A549 (cell line): Measurements from ENCODE around the gene CGB3. TPM values are rescaled to one million over a fixed set of nuclear protein-coding genes. Genes with fewer than 3 reads are reported as not detected.
A peak's percentile ranks its signal among the peaks of the same experiment; 100 is the strongest.

Experiments used
- ATAC-seq, 2 experiments: fragments of 200-7000 bp in 1 of 2; fragments of >200 bp in 1 of 2; cut with Nextera tagmentation in 1 of 2; cut with Tn5 transposase in 1 of 2; 3 replicates each; pipeline versions ENCODE4 v1.8.0 to v1.9.1; 2018 to 2020; ENCODE audit warnings: mild to moderate bottlenecking in 1 of 2, moderate library complexity in 1 of 2
- CTCF ChIA-PET: fragments of 300-600 bp; sonication (Branson Sonifier 250); formaldehyde crosslinking; extraction: SDS; loops from one replicate; lab custom pipeline; 2021; ENCODE audit warnings: antibody characterized with exemption, inconsistent platforms; lab: Yijun Ruan, JAX
- POLR2A ChIA-PET: fragments of 350-600 bp; formaldehyde crosslinking; extraction: SDS; loops from one replicate; lab custom pipeline; 2021; ENCODE audit warnings: antibody characterized with exemption, inconsistent platforms; lab: Yijun Ruan, JAX
- DNase-seq, 2 experiments: peaks; one replicate each; pipeline versions ENCODE4 v3.0.0 to v3.0.0-alpha.2; 2011 to 2016; ENCODE audit warnings: low read depth in 1 of 2, low spot score in 1 of 2
- FAIRE-seq: peaks from 2 replicates; lab custom pipeline; 2011; peaks lifted over from hg19 to GRCh38; lab: Jason Lieb, UNC
- H3K27ac ChIP-seq, 2 experiments: fragments of >200 bp; sonication (Bioruptor Twin); formaldehyde crosslinking; 3 replicates each; pipeline ENCODE4 v1.5.1; 2016 to 2017
- H3K4me1 ChIP-seq: fragments of >200 bp; sonication (Bioruptor Twin); formaldehyde crosslinking; 3 replicates; pipeline ENCODE4 v1.6.1; 2016
- H3K4me2 ChIP-seq: fragments of >200 bp; sonication (Bioruptor Twin); formaldehyde crosslinking; 3 replicates; pipeline ENCODE4 v1.6.1; 2016
- H3K4me3 ChIP-seq: fragments of >200 bp; sonication (Bioruptor Twin); formaldehyde crosslinking; 3 replicates; pipeline ENCODE4 v1.5.1; 2016
- H3K9me3 ChIP-seq: fragments of >200 bp; sonication (Bioruptor Twin); formaldehyde crosslinking; 3 replicates; pipeline ENCODE4 v1.6.1; 2016
- ATOH8 ChIP-seq: fragments of 250-450 bp; sonication (Bioruptor Pico); IDR thresholded peaks from 2 replicates; pipeline ENCODE4 v1.5.0; 2020; ENCODE audit warnings: low read depth, mild to moderate bottlenecking, moderate library complexity
- BHLHE40 ChIP-seq: IDR thresholded peaks from 2 replicates; pipeline ENCODE4 v1.6.1; 2012; ENCODE audit warnings: low read depth, low read length, inconsistent platforms
- CBX8 ChIP-seq: fragments of 200-600 bp; sonication (generic); IDR thresholded peaks from 2 replicates; pipeline ENCODE4 v1.6.1; 2016
- CHD2 ChIP-seq: fragments of 150-350 bp; IDR thresholded peaks from 2 replicates; pipeline ENCODE4 v1.6.1; 2014; ENCODE audit warnings: low read length; ENCODE audit not compliant: partially characterized antibody
- CHD4 ChIP-seq: fragments of 200-600 bp; sonication (generic); IDR thresholded peaks from 2 replicates; pipeline ENCODE4 v1.6.1; 2016; ENCODE audit warnings: antibody characterized with exemption, mild to moderate bottlenecking, borderline replicate concordance
- CTCF ChIP-seq: fragments of >200 bp; sonication (Bioruptor Twin); formaldehyde crosslinking; IDR thresholded peaks from 3 replicates; pipeline ENCODE4 v1.5.1; 2016
- EHF ChIP-seq: fragments of 250-450 bp; sonication (Bioruptor Pico); IDR thresholded peaks from 2 replicates; pipeline ENCODE4 v1.5.0; 2020; ENCODE audit warnings: mild to moderate bottlenecking
- EHMT2 ChIP-seq: fragments of 200-600 bp; sonication (generic); IDR thresholded peaks from 2 replicates; pipeline ENCODE4 v1.6.1; 2016; ENCODE audit warnings: antibody characterized with exemption, low read depth, mild to moderate bottlenecking, moderate library complexity
- ELK1 ChIP-seq: fragments of 150-350 bp; IDR thresholded peaks from 2 replicates; pipeline ENCODE4 v1.6.1; 2014; ENCODE audit warnings: low read depth, mild to moderate bottlenecking, low read length
- GATA3 ChIP-seq: IDR thresholded peaks from 2 replicates; pipeline ENCODE4 v1.6.1; 2012; ENCODE audit warnings: borderline replicate concordance
- HES2 ChIP-seq: fragments of >200 bp; sonication (Bioruptor Twin); formaldehyde crosslinking; IDR thresholded peaks from 2 replicates; pipeline ENCODE4 v1.6.1; 2016
- HEYL ChIP-seq: fragments of 250-450 bp; sonication (Bioruptor Pico); IDR thresholded peaks from 2 replicates; pipeline ENCODE4 v1.8.0; 2021; ENCODE audit warnings: mild to moderate bottlenecking, moderate library complexity
- HOXB5 ChIP-seq: fragments of 250-450 bp; sonication (Bioruptor Pico); IDR thresholded peaks from 2 replicates; pipeline ENCODE4 v1.5.0; 2020; ENCODE audit warnings: mild to moderate bottlenecking, moderate library complexity
- JUNB ChIP-seq: fragments of >200 bp; sonication (Bioruptor Twin); formaldehyde crosslinking; IDR thresholded peaks from 2 replicates; pipeline ENCODE4 v1.6.1; 2016
- KDM1A ChIP-seq: fragments of 200-600 bp; sonication (generic); IDR thresholded peaks from 2 replicates; pipeline ENCODE4 v1.6.1; 2016; ENCODE audit warnings: low read depth, mild to moderate bottlenecking
- KDM5A ChIP-seq: fragments of 200-600 bp; sonication (generic); IDR thresholded peaks from 2 replicates; pipeline ENCODE4 v1.6.1; 2016; ENCODE audit warnings: antibody characterized with exemption, mild to moderate bottlenecking
- MAFK ChIP-seq: fragments of 450-650 bp; IDR thresholded peaks from 2 replicates; pipeline ENCODE4 v1.6.1; 2014; ENCODE audit not compliant: partially characterized antibody
- NFE2L2 ChIP-seq: fragments of 150-350 bp; conservative IDR thresholded peaks from 2 replicates; pipeline ENCODE4 v1.6.1; 2014; ENCODE audit warnings: low read length
- NPAS2 ChIP-seq: fragments of 250-450 bp; sonication (Bioruptor Pico); IDR thresholded peaks from 2 replicates; pipeline ENCODE4 v1.8.0; 2022; ENCODE audit warnings: mild to moderate bottlenecking, moderate library complexity, borderline replicate concordance
- NR3C1 ChIP-seq: fragments of >200 bp; sonication (Bioruptor Twin); formaldehyde crosslinking; IDR thresholded peaks from 3 replicates; pipeline ENCODE4 v1.6.1; 2017
- PHF8 ChIP-seq: fragments of 200-600 bp; sonication (generic); IDR thresholded peaks from 2 replicates; pipeline ENCODE4 v1.6.1; 2016; ENCODE audit warnings: low read depth, mild to moderate bottlenecking, antibody characterized with exemption, moderate library complexity, borderline replicate concordance
- POLR2A ChIP-seq: IDR thresholded peaks from 2 replicates; pipeline ENCODE4 v1.6.1; 2012; ENCODE audit warnings: mild to moderate bottlenecking, low read length
- RAD21 ChIP-seq, 2 experiments: fragments of >200 bp in 1 of 2; sonication (Bioruptor Twin) in 1 of 2; formaldehyde crosslinking in 1 of 2; IDR thresholded peaks in 1 of 2; conservative IDR thresholded peaks in 1 of 2; 2 replicates in 1 of 2; 3 replicates in 1 of 2; pipeline ENCODE4 v1.6.1; 2012 to 2018; ENCODE audit warnings: inconsistent platforms in 1 of 2
- RARB ChIP-seq: fragments of 250-450 bp; sonication (Bioruptor Pico); IDR thresholded peaks from 2 replicates; pipeline ENCODE4 v1.8.0; 2021; ENCODE audit warnings: mild to moderate bottlenecking, moderate library complexity
- RCOR1 ChIP-seq: fragments of 150-350 bp; IDR thresholded peaks from 2 replicates; pipeline ENCODE4 v1.6.1; 2014; ENCODE audit warnings: antibody characterized with exemption, low read length, low read depth
- RFX5 ChIP-seq: fragments of 450-650 bp; IDR thresholded peaks from 2 replicates; pipeline ENCODE4 v1.7.1; 2014; ENCODE audit warnings: antibody characterized with exemption, mild to moderate bottlenecking, moderate library complexity
- SMC3 ChIP-seq: fragments of >200 bp; sonication (Bioruptor Twin); formaldehyde crosslinking; IDR thresholded peaks from 3 replicates; pipeline ENCODE4 v1.6.1; 2018; ENCODE audit warnings: inconsistent platforms
- SREBF2 ChIP-seq: fragments of 450-650 bp; IDR thresholded peaks from 2 replicates; pipeline ENCODE4 v1.6.1; 2014; ENCODE audit warnings: mild to moderate bottlenecking, moderate library complexity
- TFCP2L1 ChIP-seq: fragments of 250-450 bp; sonication (Bioruptor Pico); IDR thresholded peaks from 2 replicates; pipeline ENCODE4 v1.5.0; 2021; ENCODE audit warnings: mild to moderate bottlenecking
- TP53 ChIP-seq: fragments of 250-450 bp; sonication (Bioruptor Pico); IDR thresholded peaks from 2 replicates; pipeline ENCODE4 v1.5.0; 2021; ENCODE audit warnings: mild to moderate bottlenecking, moderate library complexity
- ZFP36 ChIP-seq: fragments of 450-650 bp; IDR thresholded peaks from 2 replicates; pipeline ENCODE4 v1.6.1; 2014; ENCODE audit warnings: borderline replicate concordance; ENCODE audit not compliant: partially characterized antibody
- WGBS: methylation state at CpG from one replicate; pipeline ENCODE4 v1.1.6; 2017; ENCODE audit errors: missing lambda C conversion rate; 5-methylcytosine and 5-hydroxymethylcytosine counted together
- polyA plus RNA-seq, 4 experiments: library from polyadenylated mRNA; depleted of rRNA in 3 of 4; stranded (reverse); fragments of >200 nt; fragmentation: RNase III in 1 of 4; extraction: RNeasy Plus Mini Kit Qiagen cat#74134 plus additional on column Dnase treatment in 1 of 4; gene quantifications; 2 replicates in 3 of 4; 3 replicates in 1 of 4; pipeline ENCODE4 v1.2.3, GENCODE V29; 2011 to 2017
- TF ChIP-seq, protein P1 (sequence below): fragments of >200 bp; sonication (Bioruptor Twin); formaldehyde crosslinking; IDR thresholded peaks from 3 replicates; pipeline ENCODE4 v1.6.1; 2016
- TF ChIP-seq, protein P2 (sequence below): fragments of 200-600 bp; sonication (generic); IDR thresholded peaks from 2 replicates; pipeline ENCODE4 v1.6.1; 2016; ENCODE audit warnings: antibody characterized with exemption, mild to moderate bottlenecking, moderate library complexity

Gene CGB3
- polyA plus RNA-seq, 2 of the 4 experiments (the other 2 are of a cell fraction) = 0.13 TPM; not detected in 1

GRCh38 chr19:49056101-49056901 is 32.2 kb upstream of the CGB3 start:
- Histone ChIP-seq H3K27ac (peak overlapping the region; percentile 64 to 87), H3K4me3 (peak overlapping the region; percentile 54), H3K4me1 (peaks cover 11% of the 10 kb centered on the region), H3K9me3 (no peaks in the 10 kb centered on the region), H3K4me2 (peak overlapping the region; percentile 85)
- DNase-seq = peak; percentile 64 to 92
- 16% methylated on average over 29 of the region's 63 CpGs for WGBS
- POLR2A ChIA-PET = interaction anchor here (0.5 to 1.8 kb wide), 6 partner anchors 9 to 283 kb away, joined by 3 to 5 read pairs (median 4); partner anchors contain the start of genes GYS1 and RUVBL2
- peak; percentile 36 for FAIRE-seq
- CTCF ChIA-PET = interaction anchor here (0.6 to 7.3 kb wide), 22 partner anchors 9 to 269 kb away, joined by 3 to 96 read pairs (median 6); partner anchors contain the start of genes GYS1, KCNA7, NTF4 and RUVBL2
- peak; percentile 88 to 92 for ATAC-seq
- TF ChIP-seq CBX8 = no peak
- TF ChIP-seq ZFP36 = no peak
- no peak for TF ChIP-seq EHF (CRISPR knock-in tag)
- TF ChIP-seq GATA3 = peak; percentile 18; the same call in 1 of the 2 replicates
- TF ChIP-seq, protein P1, sequence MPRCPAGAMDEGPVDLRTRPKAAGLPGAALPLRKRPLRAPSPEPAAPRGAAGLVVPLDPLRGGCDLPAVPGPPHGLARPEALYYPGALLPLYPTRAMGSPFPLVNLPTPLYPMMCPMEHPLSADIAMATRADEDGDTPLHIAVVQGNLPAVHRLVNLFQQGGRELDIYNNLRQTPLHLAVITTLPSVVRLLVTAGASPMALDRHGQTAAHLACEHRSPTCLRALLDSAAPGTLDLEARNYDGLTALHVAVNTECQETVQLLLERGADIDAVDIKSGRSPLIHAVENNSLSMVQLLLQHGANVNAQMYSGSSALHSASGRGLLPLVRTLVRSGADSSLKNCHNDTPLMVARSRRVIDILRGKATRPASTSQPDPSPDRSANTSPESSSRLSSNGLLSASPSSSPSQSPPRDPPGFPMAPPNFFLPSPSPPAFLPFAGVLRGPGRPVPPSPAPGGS = no peak
- no peak for TF ChIP-seq ELK1
- no peak for TF ChIP-seq HEYL (CRISPR knock-in tag)
- no peak for TF ChIP-seq CHD4
- TF ChIP-seq TP53 (CRISPR knock-in tag) = no peak
- no peak for TF ChIP-seq KDM5A
- TF ChIP-seq, protein P2, sequence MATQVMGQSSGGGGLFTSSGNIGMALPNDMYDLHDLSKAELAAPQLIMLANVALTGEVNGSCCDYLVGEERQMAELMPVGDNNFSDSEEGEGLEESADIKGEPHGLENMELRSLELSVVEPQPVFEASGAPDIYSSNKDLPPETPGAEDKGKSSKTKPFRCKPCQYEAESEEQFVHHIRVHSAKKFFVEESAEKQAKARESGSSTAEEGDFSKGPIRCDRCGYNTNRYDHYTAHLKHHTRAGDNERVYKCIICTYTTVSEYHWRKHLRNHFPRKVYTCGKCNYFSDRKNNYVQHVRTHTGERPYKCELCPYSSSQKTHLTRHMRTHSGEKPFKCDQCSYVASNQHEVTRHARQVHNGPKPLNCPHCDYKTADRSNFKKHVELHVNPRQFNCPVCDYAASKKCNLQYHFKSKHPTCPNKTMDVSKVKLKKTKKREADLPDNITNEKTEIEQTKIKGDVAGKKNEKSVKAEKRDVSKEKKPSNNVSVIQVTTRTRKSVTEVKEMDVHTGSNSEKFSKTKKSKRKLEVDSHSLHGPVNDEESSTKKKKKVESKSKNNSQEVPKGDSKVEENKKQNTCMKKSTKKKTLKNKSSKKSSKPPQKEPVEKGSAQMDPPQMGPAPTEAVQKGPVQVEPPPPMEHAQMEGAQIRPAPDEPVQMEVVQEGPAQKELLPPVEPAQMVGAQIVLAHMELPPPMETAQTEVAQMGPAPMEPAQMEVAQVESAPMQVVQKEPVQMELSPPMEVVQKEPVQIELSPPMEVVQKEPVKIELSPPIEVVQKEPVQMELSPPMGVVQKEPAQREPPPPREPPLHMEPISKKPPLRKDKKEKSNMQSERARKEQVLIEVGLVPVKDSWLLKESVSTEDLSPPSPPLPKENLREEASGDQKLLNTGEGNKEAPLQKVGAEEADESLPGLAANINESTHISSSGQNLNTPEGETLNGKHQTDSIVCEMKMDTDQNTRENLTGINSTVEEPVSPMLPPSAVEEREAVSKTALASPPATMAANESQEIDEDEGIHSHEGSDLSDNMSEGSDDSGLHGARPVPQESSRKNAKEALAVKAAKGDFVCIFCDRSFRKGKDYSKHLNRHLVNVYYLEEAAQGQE = no peak
- TF ChIP-seq POLR2A = peak; percentile 48; the same call in 1 of the 2 replicates
- no peak for TF ChIP-seq JUNB
- no peak for TF ChIP-seq EHMT2
- no peak for TF ChIP-seq SMC3
- no peak for TF ChIP-seq HES2
- no peak for TF ChIP-seq NPAS2 (CRISPR knock-in tag)
- TF ChIP-seq NFE2L2 = no peak
- no peak for TF ChIP-seq ATOH8 (CRISPR knock-in tag)
- no peak for TF ChIP-seq HOXB5 (CRISPR knock-in tag)
- no peak for TF ChIP-seq RFX5
- TF ChIP-seq RCOR1 = no peak
- no peak for TF ChIP-seq RARB
- peak; percentile 15; the same call in 1 of the 3 replicates for TF ChIP-seq CTCF
- TF ChIP-seq BHLHE40 = no peak
- TF ChIP-seq NR3C1 = no peak
- no peak for TF ChIP-seq CHD2
- no peak for TF ChIP-seq PHF8
- TF ChIP-seq KDM1A = no peak
- TF ChIP-seq RAD21 (conservative IDR thresholded peaks at IDR 0.05 in 1 of 2, IDR thresholded peaks at IDR 0.05 in 1 of 2) = no peak
- TF ChIP-seq MAFK = no peak
- TF ChIP-seq TFCP2L1 = no peak
- TF ChIP-seq SREBF2 = no peak
